ENCODE measurements around the gene BLOC1S4. TPM values are rescaled to one million over a fixed set of nuclear protein-coding genes. Genes with fewer than 3 reads are reported as not detected.

Gene BLOC1S4
- total RNA-seq (2014; rRNA removed) (14.0 and 19.9 TPM in 2 replicates), Bru-seq, nascent RNA (percentile 64 among the genes with signal in this experiment), BruChase-seq, experiment 1, labeled RNA remaining after a 6-hour chase (percentile 73 among the genes with signal in this experiment), BruChase-seq, experiment 2, labeled RNA remaining after a 2-hour chase (percentile 81 among the genes with signal in this experiment)
- long read RNA-seq, transcript BLOC1S4-201 (1 exons, 1,617 nt), result major isoform, 63 of 64 reads
- long read RNA-seq, partial matches to known transcripts, result 0 of 64 reads
- long read RNA-seq, other reads (novel, unspliced or antisense), result 1 of 64 reads

DNA sequence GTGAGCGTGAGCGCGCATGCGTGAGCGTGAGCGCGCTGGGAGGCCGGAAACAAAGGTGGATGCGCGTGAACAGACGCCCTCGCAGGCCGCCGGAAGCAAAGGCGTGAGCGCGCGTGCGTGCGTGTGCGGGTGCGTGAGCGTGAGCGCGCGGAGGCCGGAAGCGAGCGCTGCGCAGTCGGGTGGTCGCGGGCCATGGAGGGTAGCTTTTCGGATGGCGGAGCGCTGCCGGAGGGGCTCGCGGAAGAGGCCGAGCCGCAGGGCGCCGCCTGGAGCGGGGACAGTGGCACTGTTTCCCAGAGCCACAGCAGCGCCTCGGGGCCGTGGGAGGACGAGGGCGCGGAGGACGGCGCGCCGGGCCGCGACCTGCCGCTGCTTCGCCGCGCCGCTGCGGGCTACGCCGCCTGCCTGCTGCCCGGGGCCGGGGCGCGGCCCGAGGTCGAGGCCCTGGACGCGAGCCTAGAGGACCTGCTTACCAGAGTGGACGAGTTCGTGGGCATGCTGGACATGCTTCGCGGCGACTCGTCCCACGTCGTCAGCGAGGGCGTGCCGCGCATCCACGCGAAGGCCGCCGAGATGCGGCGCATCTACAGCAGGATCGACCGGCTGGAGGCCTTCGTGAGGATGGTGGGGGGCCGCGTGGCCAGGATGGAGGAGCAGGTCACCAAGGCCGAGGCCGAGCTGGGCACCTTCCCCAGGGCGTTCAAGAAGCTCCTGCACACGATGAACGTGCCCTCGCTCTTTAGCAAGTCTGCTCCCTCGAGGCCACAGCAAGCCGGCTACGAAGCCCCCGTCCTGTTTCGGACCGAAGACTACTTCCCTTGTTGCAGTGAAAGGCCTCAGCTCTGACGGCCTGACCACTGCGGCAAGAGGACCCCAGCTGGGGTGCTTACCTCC, at the start of gene BLOC1S4:
Gene BLOC1S4, plus strand, starts transcription at position 157 of the 894 bp plus-strand sequence. Its CDS starts 36 bp downstream, at position 193.
- POLR2A ChIA-PET (ENCODE audit: unreplicated experiment), result no interaction called here
- CTCF ChIA-PET, result no interaction called here
- ATAC-seq, result peak; percentile 66

GRCh38 chr4:6668391-6668790, 47.6 kb upstream of the BLOC1S4 start:
- Histone ChIP-seq H3K9me2 (replicated peaks; ENCODE audit: low read length) (no peaks in the 10 kb centered on the region), H3F3A (ENCODE audit: low read length, unreplicated experiment) (peaks cover 5% of the 10 kb centered on the region), H3K27me3 (ENCODE audit: low read length) (no peaks in the 10 kb centered on the region), H3K36me3 (ENCODE audit: low read depth, low read length) (no peaks in the 10 kb centered on the region), H3K9me3 (ENCODE audit: low read length) (no peaks in the 10 kb centered on the region), H3K9ac (ENCODE audit: low read length) (no peak overlapping the region), H3K4me1 (ENCODE audit: insufficient read depth, low read length) (peaks cover 15% of the 10 kb centered on the region), H3K79me2 (ENCODE audit: low read length) (no peaks in the 10 kb centered on the region), H3K4me3 (ENCODE audit: low read length) (peak overlapping the region; percentile 31; the same call in 1 of the 2 replicates), H4K20me1 (ENCODE audit: low read length) (no peaks in the 10 kb centered on the region), H3K4me2 (ENCODE audit: low read length) (peak overlapping the region; percentile 76), H2AFZ (ENCODE audit: low read length) (peak overlapping the region; percentile 34; the same call in 1 of the 2 replicates), H3K27ac (ENCODE audit: low read length) (peak overlapping the region; percentile 75)
- ATAC-seq (peak; percentile 88), DNase-seq (peak; percentile 86)
- no TSS peak for BruUV-seq (replicated peaks)
- POLR2A ChIA-PET (ENCODE audit: unreplicated experiment), result no interaction called here
- intact Hi-C loops (cut with micrococcal nuclease), result no loop called here
- CTCF ChIA-PET, result no interaction called here
- TF ChIP-seq EZH2phosphoT487 (IDR thresholded peaks at IDR 0.05; ENCODE audit: borderline replicate concordance, low read length) (no peak), CTCF (conservative IDR thresholded peaks at IDR 0.05; ENCODE audit: low read depth, low read length) (no peak), EZH2 (IDR thresholded peaks at IDR 0.05; ENCODE audit: low read length, unreplicated experiment) (no peak)

More for the DNA sequence above, at the start of gene BLOC1S4:
- Histone ChIP-seq H3K27me3 (ENCODE audit: low read length) (no peaks in the 10 kb centered on the region), H3K4me2 (ENCODE audit: low read length) (peak within 1 kb of the TSS; percentile 90), H3F3A (ENCODE audit: low read length, unreplicated experiment) (no peaks in the 10 kb centered on the region), H3K79me2 (ENCODE audit: low read length) (peaks cover 22% of the 10 kb centered on the region), H3K4me3 (ENCODE audit: low read length) (peak within 1 kb of the TSS; percentile 89), H3K9me3 (ENCODE audit: low read length) (no peaks in the 10 kb centered on the region), H3K9me2 (replicated peaks; ENCODE audit: low read length) (no peaks in the 10 kb centered on the region), H3K4me1 (ENCODE audit: insufficient read depth, low read length) (peaks cover 9% of the 10 kb centered on the region), H3K36me3 (ENCODE audit: low read depth, low read length) (no peaks in the 10 kb centered on the region), H2AFZ (ENCODE audit: low read length) (peak within 1 kb of the TSS; percentile 80), H3K27ac (ENCODE audit: low read length) (peak within 1 kb of the TSS; percentile 54), H4K20me1 (ENCODE audit: low read length) (peaks cover 2% of the 10 kb centered on the region; the same call in 1 of the 2 replicates), H3K9ac (ENCODE audit: low read length) (peak within 1 kb of the TSS; percentile 90)
- BruUV-seq (replicated peaks), result no TSS peak
- intact Hi-C loops (cut with micrococcal nuclease), result loop anchor here (1.0 to 2.0 kb wide), 2 partner anchors 41 to 158 kb away; a partner anchor contains a TSS
- DNase-seq, result peak; percentile 86
- TF ChIP-seq CTCF (conservative IDR thresholded peaks at IDR 0.05; ENCODE audit: low read depth, low read length) (no peak), EZH2 (IDR thresholded peaks at IDR 0.05; ENCODE audit: low read length, unreplicated experiment) (no peak), EZH2phosphoT487 (IDR thresholded peaks at IDR 0.05; ENCODE audit: borderline replicate concordance, low read length) (no peak)
